Fibroblast of mammary gland (primary cell): Measurements from ENCODE around the gene VEGFA.
A peak's percentile ranks its signal among the peaks of the same experiment; 100 is the strongest.

ENCODE experiments used
- DNase-seq: peaks from one replicate; pipeline ENCODE4 v3.0.0-alpha.2; 2010; ENCODE audit warnings: low read depth
- H3K4me3 ChIP-seq: 2 replicates; pipeline ENCODE4 v1.5.1; 2011; ENCODE audit warnings: low read depth, mild to moderate bottlenecking, low read length, moderate library complexity; ENCODE audit not compliant: control insufficient read depth
- TF ChIP-seq, protein P1 (sequence below): conservative IDR thresholded peaks from 2 replicates; pipeline ENCODE4 v1.5.1; 2011; ENCODE audit warnings: low read depth, low read length, inconsistent platforms; ENCODE audit not compliant: control insufficient read depth, insufficient read depth

VEGFA gene

DNA sequence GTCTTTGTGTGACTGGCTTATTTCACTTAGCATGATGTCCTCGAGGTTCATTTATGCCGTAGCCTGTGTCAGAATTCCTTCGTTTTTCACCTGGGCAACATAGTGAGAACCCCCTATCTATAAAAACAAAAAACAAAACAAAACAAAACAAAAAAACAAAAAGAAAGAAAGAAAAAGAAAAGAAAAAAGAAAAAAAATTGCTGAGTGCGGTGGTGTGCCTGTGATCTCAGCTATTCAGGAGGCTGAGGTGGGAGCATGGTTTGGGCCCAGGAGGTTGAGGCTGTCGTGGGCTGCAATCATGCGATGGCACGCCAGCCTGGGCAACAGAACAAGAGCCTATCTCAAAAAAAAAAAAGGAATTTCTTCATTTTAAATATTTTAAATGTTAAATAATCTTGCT is 38.4 kb downstream of the VEGFA start:
- DNase-seq, result no peak
- H3K4me3 ChIP-seq, result no peak overlapping the region
- TF ChIP-seq, protein P1, sequence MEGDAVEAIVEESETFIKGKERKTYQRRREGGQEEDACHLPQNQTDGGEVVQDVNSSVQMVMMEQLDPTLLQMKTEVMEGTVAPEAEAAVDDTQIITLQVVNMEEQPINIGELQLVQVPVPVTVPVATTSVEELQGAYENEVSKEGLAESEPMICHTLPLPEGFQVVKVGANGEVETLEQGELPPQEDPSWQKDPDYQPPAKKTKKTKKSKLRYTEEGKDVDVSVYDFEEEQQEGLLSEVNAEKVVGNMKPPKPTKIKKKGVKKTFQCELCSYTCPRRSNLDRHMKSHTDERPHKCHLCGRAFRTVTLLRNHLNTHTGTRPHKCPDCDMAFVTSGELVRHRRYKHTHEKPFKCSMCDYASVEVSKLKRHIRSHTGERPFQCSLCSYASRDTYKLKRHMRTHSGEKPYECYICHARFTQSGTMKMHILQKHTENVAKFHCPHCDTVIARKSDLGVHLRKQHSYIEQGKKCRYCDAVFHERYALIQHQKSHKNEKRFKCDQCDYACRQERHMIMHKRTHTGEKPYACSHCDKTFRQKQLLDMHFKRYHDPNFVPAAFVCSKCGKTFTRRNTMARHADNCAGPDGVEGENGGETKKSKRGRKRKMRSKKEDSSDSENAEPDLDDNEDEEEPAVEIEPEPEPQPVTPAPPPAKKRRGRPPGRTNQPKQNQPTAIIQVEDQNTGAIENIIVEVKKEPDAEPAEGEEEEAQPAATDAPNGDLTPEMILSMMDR, result no peak

DNA sequence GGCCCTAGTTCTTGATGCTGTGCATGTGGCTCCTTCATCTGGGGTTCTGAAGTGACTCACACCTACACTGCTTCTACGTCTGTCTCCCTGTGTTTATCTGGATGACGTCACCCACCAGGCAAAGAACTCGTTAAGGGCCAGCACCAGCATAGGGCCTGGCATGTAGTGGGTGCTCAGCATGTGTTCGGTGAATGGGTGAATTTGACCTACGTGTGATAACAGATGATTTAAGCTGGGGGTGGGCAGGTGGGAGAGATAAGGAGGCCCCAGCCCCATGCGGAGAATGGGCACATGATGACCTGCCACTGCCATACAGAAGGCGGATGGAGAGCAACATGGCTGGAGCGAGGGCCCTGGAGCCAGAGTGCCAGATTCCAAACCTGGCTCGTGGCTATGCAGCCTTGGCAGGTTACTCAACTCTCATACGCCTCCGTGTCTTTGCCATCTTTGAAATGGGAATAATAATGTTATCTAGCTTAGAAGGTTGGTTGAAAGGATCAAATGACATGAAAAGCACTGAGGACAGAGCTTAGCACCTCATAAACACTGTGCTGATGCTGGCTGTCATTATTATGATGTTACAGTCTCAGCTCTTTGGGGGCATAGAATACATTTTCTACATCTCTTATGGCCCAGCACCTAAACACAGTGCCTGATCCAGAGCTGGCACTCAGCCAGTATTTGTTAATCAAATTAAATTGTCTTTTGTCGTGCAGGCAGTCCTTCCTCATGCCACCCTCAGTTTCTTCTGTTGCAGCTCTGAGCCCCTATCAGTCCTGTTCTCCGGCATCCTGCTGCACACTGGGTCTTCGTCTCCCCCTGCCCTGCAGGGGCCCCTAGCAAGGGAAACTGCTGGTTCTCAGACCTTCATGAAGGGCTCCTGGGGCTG is 39.6 kb downstream of the VEGFA start:
- H3K4me3 ChIP-seq, result no peak overlapping the region
- TF ChIP-seq, protein P1, result no peak
- DNase-seq, result peak; percentile 72

DNA sequence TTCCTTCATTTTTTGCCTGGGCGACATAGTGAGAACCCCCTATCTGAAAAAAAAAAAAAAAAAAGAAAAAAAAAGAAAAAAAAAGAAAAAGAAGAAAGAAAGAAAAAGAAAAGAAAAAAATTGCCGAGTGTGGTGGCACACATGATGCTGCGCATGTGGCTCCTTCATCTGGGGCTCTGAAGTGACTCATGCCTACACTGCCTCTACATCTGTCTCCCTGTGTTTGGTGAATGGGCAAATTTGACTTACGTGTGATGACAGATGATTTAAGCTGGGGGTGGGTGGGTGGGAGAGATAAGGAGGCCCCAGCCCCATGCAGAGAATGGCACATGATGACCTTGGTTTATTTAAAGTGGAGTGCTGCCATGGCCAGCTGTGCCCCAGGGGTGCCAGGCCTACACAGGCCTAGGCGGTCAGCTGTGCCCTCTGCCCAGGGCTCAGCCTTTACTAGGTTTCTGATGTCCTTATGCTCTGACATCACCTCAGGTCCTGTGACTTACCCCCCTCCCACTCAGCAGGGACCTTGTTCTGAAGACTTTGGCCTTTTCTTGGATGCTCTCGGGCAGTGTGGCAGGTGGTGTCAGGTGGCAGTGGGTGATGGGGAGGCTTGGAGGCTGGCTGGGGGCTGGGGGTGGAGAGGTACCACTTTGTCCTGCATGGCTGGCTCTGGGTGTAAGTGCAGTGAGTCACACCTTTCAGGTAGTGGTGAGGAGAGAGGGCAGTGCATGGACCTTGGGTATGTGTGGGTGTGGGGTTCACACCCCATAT is 41.1 kb downstream of the VEGFA start:
- TF ChIP-seq, protein P1, result no peak
- no peak for DNase-seq
- no peak overlapping the region for H3K4me3 ChIP-seq

DNA sequence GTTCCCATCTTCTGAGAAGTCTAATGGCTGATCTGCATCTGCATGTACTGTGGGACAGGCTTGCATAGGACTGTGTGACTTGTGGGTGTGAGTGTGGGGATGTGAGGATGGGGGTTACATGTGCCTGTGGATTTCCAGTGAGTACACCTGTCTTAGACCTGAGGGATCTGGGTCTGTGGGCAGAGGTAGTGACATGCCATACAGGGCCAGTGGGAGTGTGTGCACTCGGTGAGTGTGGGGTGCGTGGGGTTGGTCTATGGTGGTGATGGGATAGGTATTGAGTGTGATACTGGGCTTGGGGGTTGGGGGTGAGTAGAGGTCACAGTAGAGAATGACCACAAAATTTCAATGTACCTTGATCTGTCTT is 41.7 kb downstream of the VEGFA start:
- TF ChIP-seq, protein P1, result no peak
- no peak for DNase-seq
- no peak overlapping the region for H3K4me3 ChIP-seq

DNA sequence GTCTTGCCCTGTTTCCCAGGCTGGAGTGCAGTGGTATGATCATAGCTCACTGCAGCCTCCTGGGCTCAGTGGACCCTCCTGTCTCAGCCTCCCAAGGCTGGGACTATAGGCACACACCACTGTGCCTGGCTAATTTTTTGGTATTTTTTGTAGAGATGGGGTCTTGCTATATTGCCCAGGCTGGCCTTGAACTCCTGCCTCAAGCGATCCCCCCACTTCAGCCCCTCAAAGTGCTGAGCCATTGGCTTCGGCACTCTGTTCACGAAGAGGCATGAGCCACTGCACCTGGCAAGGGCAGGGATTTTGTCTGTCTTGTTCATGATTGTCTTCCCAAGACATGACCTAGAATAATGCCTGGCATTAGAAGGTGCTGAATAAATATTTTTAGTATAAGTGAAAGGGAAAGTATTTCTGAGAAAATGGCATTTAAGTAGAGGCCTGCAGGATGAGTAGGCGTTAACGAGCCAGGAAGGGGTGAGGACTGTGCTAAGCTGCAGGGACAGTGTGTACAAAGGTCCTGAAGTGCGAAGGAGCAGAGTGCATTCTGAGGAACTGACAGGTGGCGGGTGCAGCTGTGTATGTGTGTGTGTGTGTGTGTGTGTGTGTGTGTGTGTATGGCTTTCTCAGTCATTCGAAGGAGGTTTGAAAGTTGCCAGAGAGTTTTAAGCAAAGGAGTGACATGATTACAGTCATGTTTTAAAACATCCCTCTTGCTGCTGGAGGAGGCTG is 43.0 kb downstream of the VEGFA start:
- peak; percentile 42 for DNase-seq

DNA sequence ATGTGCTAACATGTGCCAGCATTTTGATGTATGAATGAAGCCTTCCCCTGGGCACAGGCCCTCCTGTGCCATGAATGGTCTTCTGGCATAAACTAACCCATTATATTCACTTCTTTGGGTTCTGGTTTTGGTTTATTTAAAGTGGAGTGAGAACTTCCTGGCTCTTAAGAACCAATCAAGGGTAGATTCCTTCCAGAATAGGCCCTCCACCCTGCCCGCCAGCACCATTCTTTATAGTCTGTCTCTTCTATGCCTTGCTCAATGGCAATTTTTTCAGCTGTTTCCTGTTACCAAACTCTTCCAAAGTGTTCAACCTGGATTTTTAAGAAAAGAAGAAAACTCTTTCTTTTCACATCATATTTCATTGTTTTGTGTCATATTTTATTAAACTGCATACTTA is 44.1 kb downstream of the VEGFA start:
- TF ChIP-seq, protein P1, result no peak
- no peak for DNase-seq

More for the DNA sequence above, 43.0 kb downstream of the VEGFA start:
- TF ChIP-seq, protein P1, result no peak
- no peak overlapping the region for H3K4me3 ChIP-seq

More for the DNA sequence above, 44.1 kb downstream of the VEGFA start:
- H3K4me3 ChIP-seq, result no peak overlapping the region
